H9 (cell line): ENCODE measurements around the gene EML5. TPM values are rescaled to one million over a fixed set of nuclear protein-coding genes. Genes with fewer than 3 reads are reported as not detected.

Experiments used
- DNase-seq: peaks from one replicate; pipeline ENCODE4 v3.0.0-alpha.2; 2017
- H2AFZ ChIP-seq: one replicate; pipeline ENCODE4 v1.6.1; 2013; ENCODE audit warnings: mild to moderate bottlenecking, low read length, control low read depth, moderate library complexity
- H2AK5ac ChIP-seq: 2 replicates; pipeline ENCODE4 v1.6.1; 2013; ENCODE audit warnings: low read length, control low read depth, mixed read lengths; ENCODE audit not compliant: insufficient read length
- H2BK120ac ChIP-seq: one replicate; pipeline ENCODE4 v1.6.1; 2013; ENCODE audit warnings: low read depth, mild to moderate bottlenecking, low read length, control low read depth, inconsistent platforms; ENCODE audit not compliant: poor library complexity, severe bottlenecking
- H2BK12ac ChIP-seq: 2 replicates; pipeline ENCODE4 v1.6.1; 2013; ENCODE audit warnings: low read length, control low read depth, mixed read lengths, low read depth; ENCODE audit not compliant: insufficient read length
- H2BK15ac ChIP-seq: 2 replicates; pipeline ENCODE4 v1.6.1; 2013; ENCODE audit warnings: low read depth, low read length, control low read depth
- H2BK20ac ChIP-seq: one replicate; pipeline ENCODE4 v1.6.1; 2013; ENCODE audit warnings: low read depth, mild to moderate bottlenecking, low read length, control low read depth, inconsistent platforms; ENCODE audit not compliant: poor library complexity, severe bottlenecking
- H2BK5ac ChIP-seq: 2 replicates; pipeline ENCODE4 v1.6.1; 2013; ENCODE audit warnings: low read length, control low read depth, mixed read lengths; ENCODE audit not compliant: insufficient read length
- H3K14ac ChIP-seq: 2 replicates; pipeline ENCODE4 v1.6.1; 2013; ENCODE audit warnings: low read length, control low read depth; ENCODE audit not compliant: insufficient read depth
- H3K18ac ChIP-seq: 2 replicates; pipeline ENCODE4 v1.6.1; 2013; ENCODE audit warnings: low read depth, mild to moderate bottlenecking, mixed read lengths, low read length, control low read depth; ENCODE audit not compliant: insufficient read length
- H3K23ac ChIP-seq: 2 replicates; pipeline ENCODE4 v1.6.1; 2013; ENCODE audit warnings: low read length, control low read depth, mixed read lengths, low read depth; ENCODE audit not compliant: insufficient read length
- H3K23me2 ChIP-seq: 2 replicates; pipeline ENCODE4 v1.6.1; 2013; ENCODE audit warnings: low read depth, mild to moderate bottlenecking, mixed read lengths, low read length, control low read depth; ENCODE audit not compliant: insufficient read length, poor library complexity, severe bottlenecking
- H3K27ac ChIP-seq: 2 replicates; pipeline ENCODE4 v1.5.1; 2013; ENCODE audit warnings: low read length, control low read depth, mixed read lengths, low read depth; ENCODE audit not compliant: insufficient read length
- H3K27me3 ChIP-seq: 2 replicates; pipeline ENCODE4 v1.6.1; 2013; ENCODE audit warnings: low read length, control low read depth, inconsistent platforms; ENCODE audit not compliant: insufficient read depth
- H3K4ac ChIP-seq: 2 replicates; pipeline ENCODE4 v1.6.1; 2013; ENCODE audit warnings: low read depth, mild to moderate bottlenecking, control low read depth, inconsistent platforms, low read length, moderate library complexity
- H3K4me1 ChIP-seq: 2 replicates; pipeline ENCODE4 v1.6.1; 2013; ENCODE audit warnings: low read length, control low read depth, inconsistent platforms; ENCODE audit not compliant: insufficient read depth
- H3K4me2 ChIP-seq: 2 replicates; pipeline ENCODE4 v1.6.1; 2013; ENCODE audit warnings: low read length, control low read depth, mixed read lengths; ENCODE audit not compliant: insufficient read length, insufficient read depth
- H3K56ac ChIP-seq: 2 replicates; pipeline ENCODE4 v1.6.1; 2013; ENCODE audit warnings: low read depth, mild to moderate bottlenecking, mixed read lengths, low read length, control low read depth; ENCODE audit not compliant: insufficient read length
- H3K79me1 ChIP-seq: 2 replicates; pipeline ENCODE4 v1.6.1; 2013; ENCODE audit warnings: low read depth, mild to moderate bottlenecking, moderate library complexity, low read length, control low read depth, inconsistent platforms; ENCODE audit not compliant: insufficient read depth, poor library complexity, severe bottlenecking
- H3K79me2 ChIP-seq: 2 replicates; pipeline ENCODE4 v1.6.1; 2013; ENCODE audit warnings: low read length, control low read depth, inconsistent platforms; ENCODE audit not compliant: insufficient read depth
- H3K9ac ChIP-seq: 2 replicates; pipeline ENCODE4 v1.6.1; 2013; ENCODE audit warnings: low read length, control low read depth, mixed read lengths; ENCODE audit not compliant: insufficient read length; ENCODE audit errors: extremely low read depth
- H3K9me3 ChIP-seq: one replicate; pipeline ENCODE4 v1.6.1; 2013; ENCODE audit warnings: low read depth, low read length, inconsistent platforms; ENCODE audit not compliant: control insufficient read depth
- H3T11ph ChIP-seq: one replicate; pipeline ENCODE4 v1.6.1; 2013; ENCODE audit warnings: mild to moderate bottlenecking, low read length, control low read depth, inconsistent platforms
- H4K20me1 ChIP-seq: one replicate; pipeline ENCODE4 v1.6.1; 2013; ENCODE audit not compliant: control insufficient read depth, insufficient read length, insufficient read depth
- H4K5ac ChIP-seq: 2 replicates; pipeline ENCODE4 v1.6.1; 2013; ENCODE audit warnings: low read depth, mild to moderate bottlenecking, mixed read lengths, low read length, control low read depth; ENCODE audit not compliant: insufficient read length
- H4K8ac ChIP-seq: replicated peaks from 2 replicates; pipeline ENCODE4 v1.6.1; 2013; ENCODE audit warnings: low read length, control low read depth, mixed read lengths, low read depth; ENCODE audit not compliant: insufficient read length
- H4K91ac ChIP-seq: 2 replicates; pipeline ENCODE4 v1.6.1; 2013; ENCODE audit warnings: low read depth, mild to moderate bottlenecking, moderate library complexity, mixed read lengths, low read length, control low read depth; ENCODE audit not compliant: insufficient read length
- H3K27ac Mint-ChIP-seq, 3 experiments: 2 replicates in 2 of 3; 3 replicates in 1 of 3; pipeline ENCODE4 v1.8.0; 2020 to 2021; ENCODE audit warnings: mixed read lengths in 3 of 3, mild to moderate bottlenecking in 1 of 3, moderate library complexity in 1 of 3
- H3K27me3 Mint-ChIP-seq: 2 replicates; pipeline ENCODE4 v1.8.0; 2021; ENCODE audit warnings: low read depth, mild to moderate bottlenecking, moderate library complexity, mixed read lengths
- H3K36me3 Mint-ChIP-seq, 3 experiments: 2 replicates in 2 of 3; 3 replicates in 1 of 3; pipeline ENCODE4 v1.8.0; 2020 to 2021; ENCODE audit warnings: low read depth in 3 of 3, mixed read lengths in 3 of 3; ENCODE audit not compliant: insufficient read depth in 1 of 3
- H3K4me1 Mint-ChIP-seq, 2 experiments: 2 replicates each; pipeline ENCODE4 v1.8.0; 2020; ENCODE audit warnings: mixed read lengths in 2 of 2
- H3K4me3 Mint-ChIP-seq, 2 experiments: 2 replicates in 1 of 2; 3 replicates in 1 of 2; pipeline ENCODE4 v1.8.0; 2020 to 2021; ENCODE audit warnings: mild to moderate bottlenecking in 2 of 2, mixed read lengths in 2 of 2, moderate library complexity in 1 of 2
- H3K9me3 Mint-ChIP-seq, 2 experiments: 2 replicates in 1 of 2; 3 replicates in 1 of 2; pipeline ENCODE4 v1.8.0; 2020; ENCODE audit warnings: mild to moderate bottlenecking in 2 of 2, mixed read lengths in 2 of 2, moderate library complexity in 1 of 2
- CTCF ChIP-seq: fragments of 200-600 bp; sonication (generic); conservative IDR thresholded peaks from 3 replicates; pipeline ENCODE4 v1.8.0; 2021; ENCODE audit warnings: antibody characterized with exemption, mild to moderate bottlenecking
- WGBS: extraction: QIAGEN DNeasy Blood & Tissue Kit; methylation state at CpG from one replicate; pipeline ENCODE4 v1.1.7; 2013; ENCODE audit warnings: missing lambda C conversion rate, low lambda C conversion rate, mixed read lengths; ENCODE audit not compliant: insufficient read length; ENCODE audit errors: extremely low coverage; 5-methylcytosine and 5-hydroxymethylcytosine counted together
- total RNA-seq: library from RNA; stranded (reverse); gene quantifications from 2 replicates; pipeline ENCODE4 v1.2.1, GENCODE V29; 2021

EML5 gene
- total RNA-seq, 1 experiment from 2014 or later: 0.81 TPM

DNA sequence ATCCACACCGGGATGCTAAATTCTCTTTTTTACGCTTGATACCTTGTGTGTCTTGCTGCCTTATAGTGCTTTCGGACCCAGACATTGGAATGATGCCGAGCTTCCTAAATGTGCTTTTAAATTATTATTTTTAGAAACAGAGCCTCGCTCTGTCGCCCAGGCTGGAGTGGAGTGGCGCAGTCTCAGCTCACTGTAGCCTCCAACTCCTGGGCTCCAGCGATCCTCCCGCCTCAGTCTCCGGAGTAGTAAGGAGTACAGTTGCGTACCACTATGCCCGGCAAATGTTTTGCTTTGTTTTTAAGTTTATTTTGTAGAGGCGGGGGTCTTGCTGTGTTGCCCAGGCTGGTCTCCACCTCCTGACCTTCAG is 489 bp upstream of the EML5 start:
- no peaks in the 10 kb centered on the region for H3K36me3 Mint-ChIP-seq
- H3K9ac ChIP-seq: peak overlapping the region; percentile 28

More for the DNA sequence above, 489 bp upstream of the EML5 start:
- H4K5ac ChIP-seq: no peak overlapping the region
- H2AFZ ChIP-seq: peak overlapping the region; percentile 2
- H3K4me2 ChIP-seq: peak overlapping the region; percentile 33
- no peak overlapping the region for H2AK5ac ChIP-seq
- H3K4me1 ChIP-seq: no peaks in the 10 kb centered on the region
- no peak for TF ChIP-seq CTCF
- no peaks in the 10 kb centered on the region for H3K79me2 ChIP-seq
- H3K18ac ChIP-seq: no peak overlapping the region
- no peak overlapping the region for H3K27ac ChIP-seq
- H4K8ac ChIP-seq: no peak overlapping the region
- Mint-ChIP-seq H3K4me3 (peak overlapping the region; percentile 67 to 86), H3K27me3 (peaks cover 60% of the 10 kb centered on the region), H3K9me3 (no peaks in the 10 kb centered on the region), H3K27ac (no peak overlapping the region), H3K4me1 (peaks cover 4 to 7% of the 10 kb centered on the region in 2 experiments; a peak in 3 of 4 replicates)
- H4K91ac ChIP-seq: no peak overlapping the region
- no peaks in the 10 kb centered on the region for H3K79me1 ChIP-seq
- H3K14ac ChIP-seq: no peak overlapping the region
- no peak overlapping the region for H3K56ac ChIP-seq
- no peak overlapping the region for H2BK20ac ChIP-seq
- WGBS: no CpG with 5 or more reads among the region's 13 CpGs
- no peaks in the 10 kb centered on the region for H4K20me1 ChIP-seq
- no peak overlapping the region for H2BK15ac ChIP-seq
- H2BK5ac ChIP-seq: no peak overlapping the region
- no peaks in the 10 kb centered on the region for H3K9me3 ChIP-seq
- H2BK12ac ChIP-seq: no peak overlapping the region
- DNase-seq: no peak
- no peak overlapping the region for H2BK120ac ChIP-seq
- H3K23me2 ChIP-seq: peaks cover 11% of the 10 kb centered on the region
- peaks cover 18% of the 10 kb centered on the region; the same call in 1 of the 2 replicates for H3K27me3 ChIP-seq
- no peak overlapping the region for H3K4ac ChIP-seq
- no peak overlapping the region for H3T11ph ChIP-seq
- H3K23ac ChIP-seq: no peak overlapping the region
